GM18873 (cell line): ENCODE data around the gene OR51E2.
A peak's percentile ranks its signal among the peaks of the same experiment; 100 is the strongest.

Source experiments
- ATAC-seq: cut with Tn5 transposase; IDR thresholded peaks from one replicate; pipeline ENCODE4 v1.9.1; 2021; ENCODE audit warnings: mild to moderate bottlenecking, moderate library complexity, moderate number of reproducible peaks; ENCODE audit not compliant: unreplicated experiment, low FRiP score

Gene OR51E2

DNA sequence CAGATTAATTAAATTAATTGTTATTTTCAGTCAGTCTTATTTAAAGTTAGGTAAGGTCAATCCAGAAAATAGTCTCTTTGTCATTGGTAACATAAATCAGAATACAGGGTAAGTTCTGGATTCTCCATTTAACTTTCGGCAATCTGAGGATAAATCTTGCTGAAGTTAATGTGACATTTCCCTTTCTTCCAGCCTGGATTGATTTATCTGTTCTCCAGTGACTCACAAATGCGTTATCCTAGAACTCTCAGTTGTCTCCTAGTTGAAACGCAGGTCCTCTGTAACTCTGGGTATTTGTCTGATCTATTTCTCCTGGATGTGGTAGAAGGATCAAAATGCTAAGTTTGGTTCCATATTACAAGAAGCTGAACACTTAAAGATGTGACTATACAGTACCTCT is 32.9 kb downstream of the OR51E2 start:
- no peak for ATAC-seq

DNA sequence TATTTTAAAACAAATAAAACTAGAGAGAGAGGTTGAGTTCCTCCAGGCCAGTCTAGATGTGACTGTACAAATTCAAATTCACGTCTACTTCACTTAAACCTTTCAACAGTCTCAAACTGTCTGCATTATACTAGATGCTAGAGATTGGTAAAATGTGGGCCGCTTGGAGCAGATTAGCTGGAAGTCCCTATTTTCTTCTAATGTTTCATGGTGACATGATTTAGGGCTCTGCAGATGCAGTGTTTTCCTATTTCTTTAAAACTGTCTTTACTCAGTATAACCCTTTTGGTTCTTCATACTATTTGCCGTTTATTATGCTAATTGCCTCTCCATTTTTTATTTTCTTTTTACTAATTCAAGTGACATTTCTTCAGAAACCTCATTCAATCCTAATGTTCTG is 33.5 kb downstream of the OR51E2 start:
- ATAC-seq: no peak

DNA sequence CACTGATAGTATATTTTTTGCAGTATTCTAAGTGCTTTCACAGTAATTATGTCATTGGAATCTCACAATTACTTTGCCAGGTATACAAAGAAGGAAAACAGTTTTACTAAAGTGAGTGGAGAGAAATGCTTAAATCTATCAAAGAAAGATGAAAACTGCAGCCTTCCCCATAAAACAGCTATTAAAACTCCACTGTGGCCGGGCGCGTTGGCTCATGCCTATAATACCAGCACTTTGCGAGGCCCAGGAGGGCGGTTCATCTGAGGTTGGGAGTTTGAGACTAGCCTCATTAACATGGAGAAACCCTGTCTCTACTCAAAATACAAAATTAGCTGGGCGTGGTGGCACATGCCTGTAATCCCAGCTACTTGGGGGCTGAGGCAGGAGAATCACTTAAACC is 34.8 kb downstream of the OR51E2 start:
- ATAC-seq: no peak

DNA sequence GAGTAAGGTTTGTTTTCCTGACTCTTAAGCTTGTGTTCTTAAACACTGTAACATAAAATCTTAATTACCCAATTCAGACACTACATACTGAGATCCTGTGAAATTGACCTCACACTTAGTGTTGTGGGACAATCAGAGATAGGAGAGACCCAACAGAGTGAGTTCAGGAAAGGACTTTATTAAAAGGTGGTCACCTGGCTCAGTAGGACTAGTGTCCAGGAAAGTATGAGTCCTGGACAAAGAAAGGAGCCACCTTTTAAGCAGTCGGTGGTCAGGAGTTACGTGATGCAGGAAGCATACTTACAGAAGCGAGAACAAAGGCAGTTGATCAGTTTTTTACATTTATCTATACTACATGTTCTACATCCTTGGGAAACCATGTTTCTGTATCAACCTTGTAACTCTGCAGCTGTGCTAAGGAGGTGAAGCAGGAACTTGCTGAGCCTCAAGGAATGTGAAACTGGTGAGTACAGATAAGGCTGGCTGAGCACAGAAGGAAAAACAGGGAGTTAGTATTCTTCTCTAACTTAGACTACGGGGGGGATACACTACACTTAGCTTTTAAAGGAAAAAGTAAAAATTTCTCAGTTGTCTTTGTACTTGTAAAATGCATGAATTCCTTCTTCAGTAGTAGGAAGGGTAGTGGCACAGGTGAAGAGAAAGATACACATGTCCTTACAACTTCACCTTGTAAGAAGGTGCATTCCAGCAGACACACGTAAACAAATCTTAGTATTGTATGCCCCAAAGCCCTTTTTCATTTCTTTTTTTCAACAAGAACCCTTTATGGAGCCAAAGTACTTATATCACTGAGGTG is 38.8 kb downstream of the OR51E2 start:
- ATAC-seq: no peak

DNA sequence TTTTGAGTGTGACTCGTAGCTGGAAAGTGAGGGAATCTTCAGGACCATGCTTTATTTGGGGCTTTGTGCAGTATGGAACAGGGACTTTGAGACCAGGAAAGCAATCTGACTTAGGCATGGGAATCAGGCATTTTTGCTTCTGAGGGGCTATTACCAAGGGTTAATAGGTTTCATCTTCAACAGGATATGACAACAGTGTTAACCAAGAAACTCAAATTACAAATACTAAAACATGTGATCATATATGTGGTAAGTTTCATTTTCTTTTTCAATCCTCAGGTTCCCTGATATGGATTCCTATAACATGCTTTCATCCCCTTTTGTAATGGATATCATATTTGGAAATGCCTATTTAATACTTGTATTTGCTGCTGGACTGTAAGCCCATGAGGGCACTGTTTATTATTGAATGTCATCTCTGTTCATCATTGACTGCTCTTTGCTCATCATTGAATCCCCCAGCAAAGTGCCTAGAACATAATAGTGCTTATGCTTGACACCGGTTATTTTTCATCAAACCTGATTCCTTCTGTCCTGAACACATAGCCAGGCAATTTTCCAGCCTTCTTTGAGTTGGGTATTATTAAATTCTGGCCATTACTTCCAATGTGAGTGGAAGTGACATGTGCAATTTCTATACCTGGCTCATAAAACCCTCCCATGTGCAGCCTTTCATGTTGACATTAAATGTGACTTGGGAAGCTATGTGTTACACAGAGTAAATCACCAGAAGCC is 42.9 kb downstream of the OR51E2 start:
- ATAC-seq: no peak

DNA sequence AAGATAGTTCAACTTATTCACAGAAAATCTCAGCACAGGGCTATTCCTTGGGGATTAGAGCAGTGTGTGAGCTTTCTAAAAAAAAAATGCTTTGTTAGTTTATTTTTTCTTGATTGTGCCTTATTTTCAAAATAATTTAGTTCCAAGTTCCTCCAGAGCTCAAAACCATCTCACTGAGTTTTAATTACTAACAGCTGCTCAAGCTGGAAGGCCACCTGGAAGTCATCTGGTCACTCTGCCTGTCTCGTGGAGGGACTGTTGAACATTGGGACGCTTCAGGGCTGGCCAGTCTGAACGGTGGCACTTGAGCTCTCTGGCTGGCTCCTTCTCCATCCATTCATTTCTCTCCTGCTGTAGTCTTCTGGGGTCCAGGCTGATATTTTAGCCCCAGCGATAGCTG is 49.9 kb downstream of the OR51E2 start:
- no peak for ATAC-seq

DNA sequence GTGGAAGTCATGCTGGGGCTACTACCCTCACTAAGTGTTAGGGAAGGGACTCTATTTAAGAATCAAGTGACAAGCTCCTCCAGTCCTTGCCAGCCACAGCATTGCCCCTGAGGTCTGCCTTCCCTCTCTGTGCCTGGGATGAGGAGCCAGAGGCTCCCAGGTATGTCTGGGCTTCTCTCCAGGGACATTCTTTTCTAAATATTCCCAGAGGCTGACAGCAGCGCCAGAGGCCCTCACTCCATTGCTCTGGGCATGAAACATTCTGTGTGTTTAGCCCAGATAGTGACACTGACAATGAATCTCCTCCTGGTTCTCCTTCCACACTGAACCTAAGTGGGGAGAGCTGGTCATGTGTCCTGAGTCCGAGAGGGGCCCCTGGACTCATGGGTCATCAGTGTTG is 51.7 kb downstream of the OR51E2 start:
- ATAC-seq: no peak

DNA sequence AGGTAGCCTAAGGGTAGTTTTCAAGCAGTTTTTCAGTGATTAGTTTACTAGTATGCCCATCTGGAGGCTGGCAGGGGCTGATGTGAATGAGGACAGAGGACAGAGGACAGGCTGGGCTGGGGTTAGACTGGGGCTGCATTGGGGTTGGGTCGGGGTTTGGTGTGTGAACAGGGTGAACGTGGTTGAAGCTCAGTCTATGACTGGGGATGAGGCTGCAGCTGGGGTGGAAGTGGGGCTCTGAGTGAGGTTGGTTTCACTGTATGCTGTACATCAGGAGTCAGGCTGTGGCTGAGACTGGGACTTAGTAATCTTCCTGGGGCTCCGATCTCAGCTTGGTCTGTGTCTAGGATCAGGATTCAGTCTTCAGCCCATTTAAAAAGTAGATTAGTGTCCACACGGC is 53.4 kb downstream of the OR51E2 start:
- no peak for ATAC-seq

DNA sequence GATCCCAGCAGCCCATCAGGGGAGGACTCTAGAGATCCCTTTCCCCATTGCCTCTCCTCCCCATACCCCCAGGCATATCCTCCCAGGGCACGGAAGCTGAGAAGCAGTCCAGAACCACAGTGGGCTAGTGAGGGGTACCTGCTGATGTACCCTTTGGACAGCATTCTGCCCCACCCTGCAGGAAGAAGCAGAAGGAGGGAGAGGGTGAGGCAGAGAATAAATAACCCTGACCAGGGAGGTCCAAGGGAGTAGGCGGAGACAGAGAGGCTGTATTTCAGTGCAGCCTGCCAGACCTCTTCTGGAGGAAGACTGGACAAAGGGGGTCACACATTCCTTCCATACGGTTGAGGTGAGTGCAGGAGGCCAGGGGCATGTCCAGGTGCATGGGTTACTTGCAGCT is 54.0 kb downstream of the OR51E2 start, which contains the start of gene OR51E1:
OR51E1 (plus strand) TSS at position 301 of the 400 bp plus-strand sequence. CDS start 8,545 bp downstream, outside the sequence.
- no peak for ATAC-seq

DNA sequence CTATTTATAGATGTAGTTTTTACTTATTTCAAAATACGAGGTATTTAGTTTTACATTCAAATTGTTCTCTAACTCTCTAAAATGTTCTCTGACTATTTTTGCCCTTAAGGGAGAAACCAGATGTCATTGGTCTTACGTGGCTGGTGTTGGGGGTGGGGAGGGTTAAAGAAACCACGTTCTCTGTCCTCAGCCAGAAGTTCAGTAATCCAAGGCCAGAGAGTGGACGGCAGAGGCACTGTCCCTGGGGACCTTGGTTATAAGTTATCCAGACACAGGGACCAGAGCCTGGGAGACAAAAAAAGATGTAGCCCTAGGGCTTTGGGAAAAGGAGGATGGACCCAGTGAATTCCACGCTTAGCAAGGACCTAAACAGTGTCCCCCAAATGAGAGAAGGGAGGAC is 54.6 kb downstream of the OR51E2 start:
- ATAC-seq: no peak

DNA sequence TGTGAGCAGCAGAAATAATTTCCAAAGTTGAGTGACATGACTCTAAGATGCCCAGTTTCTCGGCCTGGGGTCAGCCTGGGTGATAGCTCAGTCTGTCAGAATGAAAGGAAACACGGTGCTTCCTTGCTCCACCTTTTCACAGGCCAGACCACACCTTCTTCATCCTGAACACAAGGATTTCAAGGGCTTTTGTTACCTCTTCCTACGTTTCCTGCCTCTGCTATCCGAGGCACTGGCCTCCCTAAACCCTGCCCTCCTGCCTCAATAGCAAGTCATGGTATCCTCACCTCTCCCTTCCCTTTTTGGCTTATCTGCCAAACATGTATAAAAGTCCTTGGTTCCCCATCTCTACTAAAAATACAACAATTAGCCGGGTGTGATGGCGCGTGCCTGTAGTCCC is 55.6 kb downstream of the OR51E2 start:
- ATAC-seq: no peak

DNA sequence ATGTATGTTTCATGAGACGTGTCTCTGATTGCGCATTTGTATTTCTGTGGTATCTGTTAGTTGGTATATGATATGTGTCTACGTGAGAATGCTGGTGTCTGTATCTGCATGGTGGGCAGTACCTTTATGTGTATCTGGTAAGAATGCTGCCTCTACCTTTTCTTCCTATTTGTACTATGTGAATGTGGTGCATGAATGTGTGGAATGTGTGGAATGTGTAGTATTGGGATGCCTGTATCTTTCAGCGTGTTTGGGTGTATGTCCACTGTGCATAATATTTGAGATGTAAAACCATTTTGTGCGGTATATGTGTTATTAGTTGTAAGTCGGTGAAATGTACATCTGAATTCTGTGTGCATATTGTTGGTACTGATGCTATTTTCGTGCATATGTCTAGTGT is 56.2 kb downstream of the OR51E2 start:
- no peak for ATAC-seq

DNA sequence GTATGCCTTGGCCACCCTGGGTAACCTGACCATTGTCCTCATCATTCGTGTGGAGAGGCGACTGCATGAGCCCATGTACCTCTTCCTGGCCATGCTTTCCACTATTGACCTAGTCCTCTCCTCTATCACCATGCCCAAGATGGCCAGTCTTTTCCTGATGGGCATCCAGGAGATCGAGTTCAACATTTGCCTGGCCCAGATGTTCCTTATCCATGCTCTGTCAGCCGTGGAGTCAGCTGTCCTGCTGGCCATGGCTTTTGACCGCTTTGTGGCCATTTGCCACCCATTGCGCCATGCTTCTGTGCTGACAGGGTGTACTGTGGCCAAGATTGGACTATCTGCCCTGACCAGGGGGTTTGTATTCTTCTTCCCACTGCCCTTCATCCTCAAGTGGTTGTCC is 57.7 kb downstream of the OR51E2 start:
- ATAC-seq: no peak

DNA sequence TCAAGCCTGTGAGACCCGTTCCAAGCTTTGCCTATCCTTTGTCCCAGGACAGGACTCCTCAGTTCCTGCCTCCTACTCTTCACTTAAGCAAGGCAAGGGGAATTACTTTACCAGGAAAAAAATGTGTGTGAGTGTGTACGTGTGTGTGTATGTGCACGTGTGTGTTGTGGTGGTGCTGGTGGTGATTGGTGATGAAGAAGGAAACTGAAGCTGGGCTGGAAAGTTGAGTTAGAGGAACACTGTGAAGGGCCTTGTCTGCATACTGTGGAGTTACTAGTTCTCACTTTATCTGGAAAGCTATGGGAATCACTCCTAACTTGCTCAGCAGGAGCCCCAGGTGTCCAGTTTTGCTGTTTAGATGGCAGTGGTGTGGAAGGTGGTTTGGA is 60.0 kb downstream of the OR51E2 start:
- ATAC-seq: no peak

DNA sequence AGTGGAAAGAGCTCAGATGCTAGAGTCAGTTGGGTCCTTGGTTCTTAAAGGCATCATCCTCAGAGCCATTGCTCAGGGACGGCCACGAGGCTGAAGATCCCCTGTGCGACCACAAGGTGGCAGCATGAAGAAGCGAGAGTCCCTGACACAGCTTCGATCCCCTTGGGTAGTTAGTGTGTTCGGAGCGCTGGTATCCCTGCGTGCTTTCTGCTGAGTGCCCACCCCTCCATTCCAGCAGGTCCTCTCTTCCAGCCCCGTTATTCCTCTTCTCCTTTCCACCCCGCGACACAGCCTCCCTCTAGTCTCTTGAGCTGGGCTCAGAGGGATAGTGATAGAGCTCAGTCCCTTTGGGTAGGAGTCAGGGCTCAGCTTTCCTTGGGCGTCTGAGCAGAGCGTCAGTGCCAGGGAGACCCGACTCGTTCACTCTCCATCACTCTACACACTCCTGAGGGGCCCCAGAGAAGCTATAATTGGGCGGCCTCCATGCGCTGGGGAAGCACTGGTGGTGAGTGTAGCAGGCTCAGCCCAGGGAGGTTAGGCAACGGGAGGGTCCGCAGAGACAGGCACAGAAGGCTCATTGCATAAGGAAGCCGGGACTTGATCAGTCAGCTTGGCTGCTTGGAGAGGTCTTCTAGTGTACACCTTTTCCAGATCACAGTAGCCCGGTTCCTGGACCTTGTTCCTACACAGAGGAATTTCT is 60.5 kb downstream of the OR51E2 start, which contains the start of gene OR51D1:
OR51D1 (plus strand) TSS at position 516 of the 700 bp plus-strand sequence. CDS start 2,314 bp downstream, outside the sequence.
- peak; percentile 83 for ATAC-seq

DNA sequence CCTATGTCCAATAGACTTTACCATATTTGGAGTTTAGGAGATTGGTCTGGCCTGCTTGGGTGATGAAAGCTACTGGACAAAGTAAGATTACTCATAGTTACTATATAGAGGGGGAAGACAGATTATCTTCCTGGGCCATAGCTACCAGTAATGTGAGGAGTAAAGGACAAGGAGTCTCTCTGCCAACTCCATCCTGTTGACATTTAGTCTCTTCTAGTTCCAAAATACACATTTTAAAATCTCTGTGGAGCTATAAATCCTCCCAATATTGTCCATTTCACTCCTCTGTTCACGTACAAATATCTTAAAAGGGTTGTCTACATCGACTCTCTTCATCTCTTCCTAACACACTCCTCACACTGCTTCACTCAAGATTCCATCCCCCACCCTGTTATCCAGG is 61.5 kb downstream of the OR51E2 start:
- no peak for ATAC-seq
